Measurements from ENCODE around the gene POLR1A.

Gene POLR1A

DNA sequence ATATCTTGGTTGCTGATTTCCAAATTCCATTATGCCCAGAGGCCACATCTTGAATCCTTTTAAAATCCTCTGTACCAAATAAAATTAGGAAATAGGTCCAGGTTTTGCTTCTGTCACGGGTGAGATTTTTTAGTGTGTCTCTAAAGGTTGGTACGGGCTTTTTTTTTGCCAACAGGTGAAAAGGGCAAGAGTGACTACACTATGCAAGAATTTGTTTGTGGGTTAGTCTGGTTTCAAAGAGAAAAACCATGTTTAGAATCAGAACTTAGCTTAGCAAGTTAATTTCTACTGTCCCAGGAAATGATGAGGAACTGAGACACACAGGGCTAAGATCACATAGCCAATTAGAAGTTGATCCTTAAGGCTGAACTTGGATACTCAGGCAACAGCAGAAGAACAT lies 41.7 kb downstream of the POLR1A start:
- DNase-seq (ENCODE audit: low read depth in 2 of 2): no peak

DNA sequence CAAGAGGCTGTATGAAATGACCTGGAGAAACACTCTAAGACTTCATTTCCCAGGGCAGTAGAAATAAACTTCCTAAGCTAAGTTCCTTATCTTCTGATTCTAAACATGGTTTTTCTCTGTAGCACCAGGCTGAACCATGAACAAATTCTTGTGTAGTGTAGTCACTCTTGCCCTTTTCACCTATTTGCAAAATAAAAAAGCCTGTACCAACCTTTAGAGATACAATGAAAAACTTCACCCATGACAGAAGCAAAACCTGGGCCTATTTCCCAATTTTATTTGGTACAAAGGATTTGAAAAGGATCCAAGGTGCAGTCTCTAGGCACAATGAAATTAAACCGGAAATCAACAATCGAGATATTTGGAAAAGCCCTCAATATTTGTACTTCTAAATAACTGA lies 43.6 kb downstream of the POLR1A start:
- no peak for DNase-seq (ENCODE audit: low read depth in 2 of 2)

DNA sequence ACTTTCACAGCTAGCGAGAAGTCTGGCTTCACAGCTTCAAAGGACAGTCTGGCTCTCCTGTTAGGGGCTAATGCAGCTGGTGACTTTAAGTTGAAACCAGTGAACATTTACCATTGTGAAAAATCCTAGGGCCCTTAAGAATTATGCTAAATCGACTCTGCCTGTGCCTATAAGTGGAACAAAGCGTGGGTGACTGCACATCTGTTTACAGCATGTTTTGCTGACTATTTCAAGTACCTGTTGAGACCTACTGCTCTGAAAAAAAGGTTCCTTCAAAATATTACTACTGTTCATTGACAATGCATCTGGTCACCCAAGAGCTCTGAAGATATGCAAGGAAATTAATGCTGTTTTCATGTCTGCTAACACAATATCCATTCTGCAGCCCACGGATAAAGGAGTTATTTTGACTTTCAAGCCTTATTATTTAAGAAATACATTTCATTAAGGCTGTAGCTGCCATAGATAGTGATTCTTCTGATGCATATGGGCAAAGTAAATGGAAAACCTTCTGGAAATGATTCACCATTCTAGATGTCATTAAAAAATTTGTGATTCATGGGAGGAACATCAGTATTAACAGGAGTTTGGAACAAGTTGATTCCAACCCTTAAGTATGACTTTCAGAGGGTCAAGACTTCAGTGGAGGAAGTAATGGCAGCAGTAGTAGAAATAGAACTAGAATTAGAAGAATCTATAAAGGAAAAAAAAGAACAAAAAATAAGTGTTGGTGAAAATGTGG lies 48.9 kb downstream of the POLR1A start:
- DNase-seq (ENCODE audit: low read depth in 2 of 2): no peak

DNA sequence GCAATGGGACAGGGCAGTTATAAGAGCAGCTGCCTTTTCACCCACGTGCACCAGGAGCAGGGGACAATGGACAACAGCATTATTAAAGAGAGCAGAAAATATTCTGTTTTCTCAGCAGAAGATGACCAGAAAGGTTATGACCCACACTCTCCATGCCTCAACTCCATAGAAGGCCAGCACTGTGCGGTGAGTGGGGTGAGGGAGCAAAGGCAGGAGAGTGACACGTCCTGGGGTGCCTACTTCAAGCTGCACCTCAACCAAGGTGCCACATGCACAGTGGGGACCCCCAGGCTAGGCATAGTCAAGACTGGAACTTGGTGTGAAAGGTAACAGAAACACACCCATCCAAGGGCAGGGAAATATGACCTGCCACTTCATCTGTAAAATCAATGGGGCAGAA lies 50.4 kb downstream of the POLR1A start:
- no peak for DNase-seq (ENCODE audit: low read depth in 2 of 2)

DNA sequence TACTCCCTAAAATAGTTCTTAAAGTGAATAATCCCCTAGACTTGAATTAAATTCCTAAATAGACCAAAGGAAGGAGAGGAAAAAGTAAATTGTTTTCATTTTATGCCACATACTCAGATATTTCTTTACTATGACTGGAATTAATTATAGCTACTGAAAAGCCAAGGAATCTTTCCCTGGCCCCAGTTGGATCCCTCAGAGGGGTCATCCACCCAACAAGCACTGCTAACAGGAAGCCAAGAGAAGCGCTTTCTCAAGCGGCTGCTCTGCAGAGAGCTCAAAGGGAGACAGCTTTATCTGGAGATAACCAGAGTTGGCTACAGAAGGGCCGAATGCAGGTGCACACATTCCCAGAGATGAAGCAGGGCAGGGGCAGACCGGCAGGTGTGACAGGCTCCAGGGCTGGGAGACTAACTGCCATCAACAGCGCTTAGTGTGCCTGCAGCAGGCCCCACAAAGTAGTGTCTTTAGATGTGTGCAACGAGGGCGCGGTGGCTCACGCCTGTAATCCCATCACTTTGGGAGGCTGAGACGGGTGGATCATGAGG lies 51.1 kb downstream of the POLR1A start:
- no peak for DNase-seq (ENCODE audit: low read depth in 2 of 2)

DNA sequence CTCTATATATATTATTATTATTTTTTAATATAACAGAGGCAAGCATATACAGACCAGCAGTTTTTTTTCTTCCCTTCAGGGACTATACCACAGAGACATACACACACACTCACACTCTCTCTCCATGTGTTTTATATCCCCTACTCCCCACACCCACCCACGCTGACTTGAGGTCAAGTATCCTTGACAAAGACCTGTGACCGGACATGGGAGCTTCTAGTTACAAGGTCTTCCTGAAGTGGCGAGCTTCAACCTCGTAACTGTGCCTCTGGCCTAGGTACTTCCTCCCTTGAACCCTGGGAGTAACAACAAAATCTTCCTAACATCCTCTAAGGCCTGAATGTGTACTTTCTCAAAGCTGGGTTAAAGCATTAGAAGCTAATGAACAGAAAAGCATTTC lies 52.5 kb downstream of the POLR1A start:
- DNase-seq (ENCODE audit: low read depth in 2 of 2): no peak

DNA sequence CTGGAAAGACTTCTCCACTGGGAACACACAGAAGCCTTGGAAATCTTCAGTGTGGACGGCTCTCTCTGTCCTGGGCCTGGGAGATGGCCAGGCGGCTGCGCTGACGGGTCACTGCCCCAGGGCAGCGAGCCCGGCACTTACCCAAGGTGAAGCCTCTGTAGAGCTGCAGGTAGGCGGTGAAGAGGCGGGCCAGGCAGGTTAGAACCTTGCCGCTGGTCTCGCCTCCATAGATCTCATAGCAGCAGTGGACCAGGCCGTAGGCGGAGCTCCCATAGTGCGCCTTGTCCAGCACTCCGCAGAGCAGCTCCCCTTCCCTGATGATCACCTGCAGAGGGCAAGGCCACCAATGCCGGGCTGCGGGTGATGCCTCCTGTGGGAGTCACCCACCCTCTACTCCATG lies 53.0 kb downstream of the POLR1A start:
- no peak for DNase-seq (ENCODE audit: low read depth in 2 of 2)

DNA sequence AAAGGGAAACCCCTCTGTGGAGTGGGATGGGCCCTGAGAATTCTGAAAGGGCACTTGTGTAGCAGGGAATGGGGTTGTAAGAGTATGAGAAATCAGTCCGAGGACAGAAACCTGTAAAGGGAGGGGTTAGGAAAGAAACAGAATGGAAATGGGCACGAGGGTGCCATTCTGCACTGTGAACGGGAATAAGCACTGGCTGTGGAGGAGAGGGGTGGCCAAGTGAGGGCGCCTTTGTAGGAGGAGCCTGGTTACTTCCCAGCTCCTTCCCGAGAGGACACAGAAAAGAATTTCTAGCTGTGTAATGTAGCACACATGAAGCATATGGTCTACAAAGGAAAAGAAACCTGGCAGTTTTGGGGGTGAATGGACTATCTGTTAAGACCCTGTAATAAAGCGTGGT lies 53.4 kb downstream of the POLR1A start:
- no peak for DNase-seq (ENCODE audit: low read depth in 2 of 2)

DNA sequence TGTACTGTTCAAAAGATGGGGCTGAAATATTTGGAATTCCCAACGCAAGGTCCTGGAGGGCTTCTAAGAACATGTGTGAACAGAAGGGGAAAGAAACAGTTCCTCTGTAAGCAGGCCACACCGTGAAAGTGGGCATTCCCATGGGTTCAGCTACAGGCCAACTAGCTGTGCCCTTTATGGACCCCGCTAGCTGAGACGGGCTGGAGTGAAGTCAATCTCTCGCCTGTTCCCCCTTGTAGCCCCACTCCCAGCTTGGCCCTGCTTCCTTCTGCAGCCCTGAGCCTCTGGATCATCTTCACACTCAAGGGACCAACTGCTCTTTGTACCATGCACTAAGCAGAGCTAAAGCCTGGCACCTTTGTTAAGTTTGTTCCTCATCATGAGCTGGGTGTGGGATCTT lies 55.4 kb downstream of the POLR1A start:
- DNase-seq (ENCODE audit: low read depth in 2 of 2): no peak

DNA sequence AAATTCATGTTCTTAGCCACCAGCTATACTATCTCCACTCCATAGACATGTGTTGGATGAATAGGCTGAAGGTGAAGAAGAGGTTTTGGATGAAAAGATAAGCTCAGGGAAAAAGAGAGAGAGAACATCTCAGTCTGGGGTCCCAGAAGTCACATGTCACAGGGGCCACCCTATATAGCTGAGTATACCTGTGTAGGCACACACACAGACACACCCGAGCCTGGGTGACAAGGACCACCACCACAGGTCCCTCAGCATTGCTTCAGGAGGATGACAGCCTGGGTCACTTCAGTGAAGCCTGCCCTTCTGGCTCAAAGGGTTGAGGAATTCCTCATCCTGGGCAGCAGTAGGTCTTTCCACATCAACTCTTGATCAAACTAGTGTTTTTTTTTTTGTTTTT lies 56.2 kb downstream of the POLR1A start:
- no peak for DNase-seq (ENCODE audit: low read depth in 2 of 2)

DNA sequence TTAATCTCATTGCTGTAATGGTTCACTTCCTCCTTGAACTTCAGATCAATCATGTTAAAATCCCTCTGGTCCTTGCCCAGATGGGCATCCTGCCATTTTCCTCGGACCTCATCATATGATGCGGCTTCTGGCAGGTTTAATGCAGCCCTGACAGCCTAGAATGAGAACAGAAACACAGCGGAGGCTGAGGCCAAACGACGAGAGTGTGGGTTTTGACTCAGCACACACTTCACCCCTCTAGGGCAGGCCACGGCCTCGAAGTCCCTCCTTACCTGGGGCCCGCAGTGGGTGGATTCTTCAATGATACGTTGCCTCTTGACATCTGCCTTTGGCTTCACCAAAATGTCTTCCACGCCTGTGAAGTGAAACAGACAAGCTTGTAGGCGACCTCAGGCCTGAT lies 56.8 kb downstream of the POLR1A start:
- DNase-seq (ENCODE audit: low read depth in 2 of 2): no peak

DNA sequence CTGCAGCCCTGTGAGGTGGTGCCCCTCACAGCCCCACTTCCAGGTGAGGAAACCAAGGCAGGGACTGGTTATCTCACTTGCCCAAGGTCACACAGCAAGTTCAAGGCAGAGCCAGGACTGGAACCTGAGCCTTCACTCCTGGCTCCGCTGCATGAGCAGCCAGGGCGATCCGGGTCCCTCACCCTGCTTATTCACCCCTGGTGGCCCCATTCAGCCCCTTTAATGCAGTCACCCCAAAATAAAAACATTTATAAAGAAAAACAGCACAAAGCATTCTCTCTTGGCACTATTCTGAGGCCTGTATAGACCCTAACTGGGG lies 57.3 kb downstream of the POLR1A start:
- no peak for DNase-seq (ENCODE audit: low read depth in 2 of 2)

DNA sequence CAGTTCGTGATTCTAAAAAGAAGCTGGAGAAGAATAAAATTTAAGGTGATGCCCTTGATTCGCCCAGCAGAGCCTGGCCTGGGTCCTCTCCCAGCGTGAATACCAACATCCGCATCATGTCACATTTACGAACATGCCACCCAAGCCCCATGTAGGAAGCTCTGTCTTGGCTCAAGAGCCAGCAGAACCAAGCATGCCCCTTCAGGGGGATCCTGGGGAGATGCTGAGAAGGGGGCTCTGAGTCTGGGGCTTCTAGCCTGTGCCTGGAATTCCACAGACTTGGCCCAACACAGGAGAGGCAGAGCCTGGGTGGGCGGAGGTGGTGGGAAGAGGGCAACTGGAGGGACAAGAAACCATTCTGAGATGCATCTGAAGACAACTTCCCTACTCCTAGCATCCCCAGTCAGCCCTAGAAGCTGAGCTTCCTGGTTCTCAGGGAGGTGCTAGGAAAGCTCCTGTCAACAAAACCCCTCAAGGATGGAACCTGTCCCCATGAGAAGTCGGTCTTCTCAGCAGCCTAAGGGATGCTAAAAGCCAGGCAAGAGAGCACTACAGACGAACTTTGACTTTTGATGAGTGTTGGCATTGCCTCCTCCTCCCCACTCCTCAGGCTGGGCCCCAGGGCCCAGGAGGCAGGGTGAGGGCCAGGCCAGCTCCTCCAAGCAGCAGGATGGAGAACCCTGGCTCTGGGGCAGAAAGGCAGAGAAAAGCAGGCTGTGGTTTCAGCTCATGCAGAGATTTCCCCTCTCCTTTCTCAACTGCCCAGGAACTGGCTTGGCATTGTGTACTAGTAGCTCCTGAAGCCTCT lies 57.9 kb downstream of the POLR1A start:
- DNase-seq (ENCODE audit: low read depth in 2 of 2): no peak

DNA sequence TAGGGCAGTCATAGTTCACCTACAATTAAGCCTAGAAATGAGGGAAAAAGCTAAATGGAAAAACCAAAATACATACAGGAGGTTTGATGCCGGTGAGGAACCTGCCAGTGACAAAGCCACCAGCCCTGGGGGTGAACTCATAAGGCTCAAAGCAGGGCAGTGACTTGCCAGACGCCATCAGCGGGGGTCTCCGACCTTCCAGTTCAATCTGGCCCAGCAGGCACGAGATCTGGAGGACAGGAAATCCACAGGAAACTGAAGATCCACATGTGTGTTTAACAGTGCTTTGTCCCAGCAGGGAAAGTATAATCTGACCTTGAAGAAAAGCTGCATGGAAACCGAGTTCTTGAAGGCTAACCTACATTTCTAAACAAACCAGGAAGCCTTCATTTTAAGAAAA lies 60.1 kb downstream of the POLR1A start:
- no peak for DNase-seq (ENCODE audit: low read depth in 2 of 2)

DNA sequence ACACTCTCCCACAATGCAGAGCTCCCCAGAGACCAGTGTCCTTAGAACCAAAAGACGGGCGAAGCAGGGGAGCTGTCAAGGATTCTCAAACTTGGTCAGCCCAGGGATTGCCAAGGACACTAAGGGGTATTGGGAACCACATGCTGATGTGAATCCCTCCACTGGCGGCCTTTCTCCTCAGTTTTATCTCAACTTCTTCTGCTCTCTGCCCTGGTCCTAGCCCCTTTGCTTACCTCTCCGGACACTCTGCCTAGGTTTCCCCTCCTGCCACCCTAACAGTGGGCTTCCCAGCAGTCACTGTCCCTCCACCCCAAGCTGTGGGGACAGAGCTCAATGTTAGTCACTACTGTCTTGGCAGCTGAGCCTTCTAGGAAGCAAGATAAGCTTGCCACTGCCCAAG lies 61.1 kb downstream of the POLR1A start:
- DNase-seq (ENCODE audit: low read depth in 2 of 2): no peak

DNA sequence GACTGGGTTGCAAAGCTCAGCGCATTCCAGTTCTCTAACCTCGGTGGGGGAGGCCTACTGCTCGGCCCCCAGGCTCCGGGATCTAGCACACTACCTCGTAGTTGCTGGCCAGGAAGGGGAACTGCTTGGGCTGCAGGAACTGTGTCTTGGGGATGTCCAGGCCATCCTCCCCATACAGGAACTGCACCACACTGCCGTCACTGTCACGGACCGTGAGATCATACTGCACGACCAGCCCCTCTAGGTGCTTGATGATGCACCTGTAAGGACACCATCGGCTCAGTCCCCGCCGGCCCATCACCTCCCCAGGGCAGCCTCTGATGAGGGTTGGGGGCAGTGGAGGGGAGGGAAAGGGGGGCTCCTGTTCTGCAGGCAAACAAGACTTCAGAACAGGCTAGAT lies 61.6 kb downstream of the POLR1A start:
- no peak for DNase-seq (ENCODE audit: low read depth in 2 of 2)

DNA sequence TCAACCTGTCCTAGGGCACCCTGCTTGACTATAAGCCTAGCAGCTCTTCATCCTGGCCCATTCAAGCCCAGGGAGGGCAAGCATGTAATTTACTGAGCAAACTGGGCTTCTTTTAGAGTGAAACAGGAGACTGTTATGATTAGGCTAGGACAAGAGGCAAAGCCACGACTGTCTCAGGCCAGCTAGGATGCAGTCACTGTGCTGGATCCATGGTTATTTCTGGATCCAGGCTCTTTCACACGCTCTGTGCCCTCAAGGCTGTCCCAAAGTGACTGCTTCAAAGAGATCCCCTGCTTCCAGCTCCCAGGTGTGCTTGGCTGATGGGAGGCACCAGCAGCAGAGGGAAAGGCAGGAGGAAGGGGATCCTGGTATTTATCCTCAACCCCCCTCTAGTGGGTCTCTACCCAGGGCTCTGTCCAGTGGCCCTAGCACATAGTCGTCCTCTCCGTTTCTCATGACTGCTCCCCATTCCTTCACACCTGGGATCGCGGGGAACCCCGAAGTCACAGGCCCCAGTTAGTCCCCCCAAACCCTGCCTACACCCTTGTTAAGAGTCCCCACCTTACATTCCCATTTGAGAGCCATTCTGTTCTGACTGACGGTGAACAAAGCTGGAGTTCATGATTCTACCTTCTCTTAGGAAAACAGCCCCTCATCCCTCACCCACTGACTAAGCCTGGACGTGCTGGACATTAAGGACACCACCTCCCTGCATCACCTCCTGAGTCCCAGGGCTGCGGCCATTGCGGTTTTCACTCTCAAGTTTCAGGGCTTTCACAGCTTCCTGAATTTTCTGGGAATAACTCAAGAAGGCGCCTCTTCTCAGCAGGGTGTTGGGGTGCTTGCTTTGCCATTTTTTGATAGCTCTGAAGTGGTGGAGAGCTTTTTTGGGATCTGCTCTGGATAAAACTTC lies 63.2 kb downstream of the POLR1A start:
- no peak for DNase-seq (ENCODE audit: low read depth in 2 of 2)

DNA sequence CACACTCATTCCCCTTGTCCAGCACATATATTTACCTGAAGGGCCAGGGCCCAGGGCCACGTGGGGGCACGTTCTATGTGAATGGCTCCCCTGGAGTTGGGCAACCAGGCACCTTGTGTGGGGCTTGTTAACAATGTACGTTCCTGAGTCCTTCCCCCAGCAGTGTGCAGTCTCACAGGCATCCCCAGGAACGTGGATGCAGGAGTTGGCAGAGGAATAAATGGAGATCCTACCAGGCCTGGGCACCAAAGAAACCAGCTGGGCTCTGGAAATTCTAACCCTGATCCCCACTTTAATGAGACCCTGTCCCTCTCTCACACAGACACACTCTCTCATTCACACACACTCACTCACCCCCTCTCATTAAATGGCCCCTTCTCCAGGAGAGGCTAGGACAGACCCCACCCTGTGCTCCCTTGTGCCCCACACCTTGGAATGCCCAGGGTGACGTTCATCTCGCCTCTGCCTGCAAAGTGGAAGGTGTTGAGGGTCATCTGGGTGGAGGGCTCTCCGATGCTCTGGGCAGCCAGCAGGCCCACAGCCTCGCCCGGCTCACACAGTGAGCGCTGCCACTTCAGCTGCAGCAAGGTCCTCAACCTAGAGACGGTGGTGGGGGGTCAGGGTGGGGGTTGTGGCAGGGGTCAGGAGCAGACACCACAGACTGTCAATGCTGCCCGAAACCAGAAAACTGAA lies 65.6 kb downstream of the POLR1A start:
- DNase-seq (ENCODE audit: low read depth in 2 of 2): no peak

DNA sequence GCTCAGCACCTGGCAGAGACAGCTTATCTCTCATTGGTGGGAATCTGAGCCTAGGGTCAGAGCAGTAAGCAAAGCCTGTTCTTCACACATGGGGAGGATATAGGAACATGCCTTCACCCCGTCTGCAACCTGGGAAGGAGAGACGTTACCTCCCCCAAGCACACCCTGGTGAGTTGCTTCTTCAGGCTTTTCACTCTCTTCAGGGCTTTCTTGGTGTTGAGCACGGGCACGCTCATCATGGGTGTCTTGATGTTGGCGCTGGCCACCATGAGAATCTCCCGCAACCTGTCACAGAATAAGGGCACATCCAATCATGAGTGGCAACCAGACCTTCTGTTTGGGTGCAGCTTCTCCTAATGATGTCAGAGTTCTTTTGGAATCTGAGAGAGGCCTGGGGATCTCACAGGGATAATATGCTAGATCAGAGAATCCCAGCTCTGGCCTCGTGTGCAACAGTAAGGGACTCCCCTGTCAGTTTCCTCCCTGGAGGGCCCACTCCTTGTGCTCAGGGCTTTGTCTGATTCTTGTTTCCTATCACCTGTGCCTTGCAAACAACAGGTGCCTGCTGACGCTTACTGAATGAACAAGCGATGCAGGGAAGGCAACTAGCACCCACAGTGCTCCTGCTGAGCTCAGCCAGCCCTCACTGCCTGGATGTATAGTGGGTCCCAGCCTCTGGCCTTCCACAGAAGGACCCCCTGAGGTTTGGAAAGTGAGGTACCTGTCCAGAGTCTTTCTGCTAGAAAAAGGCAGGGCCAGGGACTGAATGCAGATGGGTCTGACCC lies 66.3 kb downstream of the POLR1A start:
- no peak for DNase-seq (ENCODE audit: low read depth in 2 of 2)

DNA sequence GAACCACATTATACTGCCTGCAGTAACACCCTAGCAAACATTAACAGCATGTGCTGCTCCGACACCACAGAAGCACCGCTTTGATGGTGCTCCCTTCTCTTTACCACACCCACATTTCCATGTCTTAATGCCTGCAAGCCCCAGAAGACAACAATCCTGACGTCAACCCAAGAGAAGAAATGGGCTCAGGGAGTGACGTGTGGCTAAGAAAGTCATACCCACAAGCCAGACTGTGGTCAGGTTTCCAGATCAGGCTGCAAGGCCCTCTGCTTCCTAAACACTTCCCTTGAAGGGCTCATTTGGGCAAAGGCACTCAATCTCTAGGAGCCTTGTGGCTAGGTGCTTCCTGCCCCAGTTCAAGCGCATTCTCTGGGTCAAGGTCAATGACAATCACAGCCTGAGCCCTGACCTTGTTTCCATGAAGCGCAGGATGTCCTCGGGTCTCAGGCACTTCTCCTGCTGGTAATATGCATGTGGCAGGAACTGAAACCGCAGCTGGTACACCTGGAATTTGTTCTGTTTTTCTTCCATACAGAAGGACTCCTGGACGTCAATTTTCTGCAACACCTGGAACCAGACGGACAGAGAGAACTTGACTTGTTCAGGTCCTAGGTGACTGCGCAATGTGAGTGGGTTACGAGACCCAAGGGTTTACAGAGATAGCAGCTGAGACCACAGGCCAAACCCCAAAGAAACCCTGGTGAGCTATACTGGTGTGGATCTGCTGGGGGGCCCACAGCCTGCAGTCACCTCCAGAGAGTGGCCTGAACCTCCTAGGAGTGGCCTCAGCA lies 67.2 kb downstream of the POLR1A start:
- peak; percentile 50 to 55 for DNase-seq (ENCODE audit: low read depth in 2 of 2)

Measured in stimulated activated CD8-positive, alpha-beta memory T cell treated with anti-CD3 and anti-CD28 coated beads, Interleukin-7, amount 100 ng/mL, for 4 hours (primary cell).